HG02981 (cell line): ENCODE data around the gene VRTN.

ENCODE experiments used
- ATAC-seq: cut with Tn5 transposase; IDR thresholded peaks from one replicate; pipeline ENCODE4 v1.9.1; 2021; ENCODE audit warnings: mild to moderate bottlenecking, moderate library complexity; ENCODE audit not compliant: unreplicated experiment

VRTN gene

DNA sequence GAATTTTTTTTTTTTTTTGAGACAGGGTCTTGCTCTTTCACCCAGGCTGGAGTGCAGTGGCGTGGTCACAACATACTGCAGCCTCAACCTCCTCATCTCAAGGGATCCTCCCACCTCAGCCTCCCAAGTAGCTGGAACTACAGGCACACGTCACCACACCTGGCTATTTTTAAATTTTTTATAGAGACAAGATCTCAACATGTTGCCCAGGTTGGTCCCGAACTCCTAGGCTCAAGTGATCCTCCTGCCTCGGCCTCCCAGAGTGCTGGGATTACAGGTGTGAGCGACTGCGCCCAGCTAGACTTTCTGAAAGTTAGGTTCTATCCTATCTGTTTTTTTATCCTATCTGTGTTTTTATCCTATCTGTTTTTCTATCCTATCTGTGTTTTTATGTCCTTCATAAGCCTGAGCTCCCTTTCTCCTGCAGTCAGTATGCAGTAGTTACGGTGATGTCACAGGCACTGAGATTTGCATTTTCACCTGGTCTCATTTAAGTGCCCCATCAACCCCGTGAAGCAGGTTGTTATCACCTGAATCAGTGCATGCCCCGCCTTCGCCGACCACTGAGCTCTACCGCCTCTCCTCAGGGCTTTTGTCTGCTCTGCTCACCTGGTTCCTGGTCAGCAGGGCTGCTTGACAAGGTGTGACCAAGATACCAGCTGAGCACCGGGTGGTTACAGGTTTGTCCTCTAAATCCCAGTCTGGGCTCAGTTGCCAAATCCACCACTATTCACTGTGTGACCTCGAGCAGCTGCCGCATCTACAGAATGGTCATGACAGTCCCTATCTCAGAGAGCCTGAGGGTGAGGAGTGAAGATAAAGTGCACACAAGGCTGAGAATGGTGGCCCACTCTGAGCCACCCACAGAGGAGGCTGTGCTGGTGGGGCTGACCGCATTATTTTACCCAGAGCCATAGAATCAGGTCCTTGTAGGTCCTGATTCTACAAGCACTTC is 44.6 kb downstream of the VRTN start:
- no peak for ATAC-seq

DNA sequence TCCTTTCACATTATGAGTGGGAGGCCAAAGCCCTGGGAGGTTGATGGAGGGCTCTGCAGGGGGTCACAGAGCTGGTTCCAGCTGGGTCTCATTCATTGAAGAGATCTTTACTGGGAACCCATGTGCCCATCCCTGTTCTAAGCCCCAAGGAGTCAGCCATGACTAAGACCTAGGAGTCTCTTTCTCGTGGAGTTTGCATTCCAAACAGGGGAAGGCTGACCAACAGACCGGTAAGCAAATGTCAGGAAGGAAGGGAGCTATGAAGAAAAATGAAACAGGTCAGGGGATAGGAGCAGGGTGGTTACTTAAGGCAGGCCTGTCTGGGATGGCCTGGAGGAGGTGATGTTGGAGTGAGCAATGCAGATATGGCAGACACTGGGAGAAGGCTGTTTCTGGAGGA is 46.3 kb downstream of the VRTN start:
- ATAC-seq, result no peak

DNA sequence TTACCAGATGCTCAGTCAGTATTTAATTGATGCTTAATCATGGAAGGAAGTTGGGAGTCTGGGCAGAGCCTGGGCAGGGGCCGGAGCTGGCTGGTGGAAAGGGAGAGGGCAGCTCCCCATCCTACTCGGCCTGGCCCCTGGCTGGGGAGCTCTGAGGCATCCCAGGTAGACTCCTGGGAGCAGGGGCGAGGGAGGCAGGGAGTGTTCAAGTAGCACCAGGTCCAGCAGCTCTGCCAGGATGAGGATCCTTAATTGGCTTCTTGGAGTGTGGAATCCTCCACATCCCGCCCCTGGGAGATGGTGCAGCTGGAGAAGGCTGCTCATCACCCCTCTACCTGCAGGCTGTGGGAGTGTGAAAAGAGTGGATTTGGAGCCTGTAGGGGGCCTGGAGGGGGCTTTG is 46.8 kb downstream of the VRTN start:
- ATAC-seq, result no peak

DNA sequence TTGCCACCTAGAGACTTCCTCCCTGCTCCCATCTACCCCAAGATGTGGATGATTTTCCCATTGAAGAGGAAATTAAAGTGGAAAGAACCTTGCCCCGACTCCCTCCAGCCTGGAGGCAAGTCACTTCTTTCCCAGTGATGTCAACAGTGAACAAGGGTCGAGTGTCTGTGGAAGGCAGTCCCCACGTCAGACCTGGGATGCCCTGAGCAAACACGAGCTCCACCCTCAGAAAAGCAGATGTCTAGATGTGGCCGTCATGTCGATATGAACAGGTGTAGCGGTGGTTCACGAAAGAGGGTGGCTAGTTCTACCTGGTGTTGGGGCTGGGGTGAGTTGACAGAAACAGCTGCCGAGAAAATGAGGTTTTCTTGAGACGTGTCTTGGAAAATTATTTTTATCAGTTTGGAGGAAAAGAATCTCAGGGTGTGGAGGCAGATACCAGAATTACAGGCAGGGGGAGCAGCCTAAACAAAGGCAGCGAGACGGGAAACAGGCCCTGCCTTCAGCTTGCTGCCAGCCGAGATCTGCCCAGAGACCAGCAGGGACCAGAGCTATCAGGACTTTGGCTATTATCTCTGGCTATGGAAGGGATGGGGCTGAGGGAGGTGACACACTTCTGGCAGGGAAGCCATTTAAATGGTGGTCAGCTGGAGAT is 51.9 kb downstream of the VRTN start:
- ATAC-seq, result no peak

DNA sequence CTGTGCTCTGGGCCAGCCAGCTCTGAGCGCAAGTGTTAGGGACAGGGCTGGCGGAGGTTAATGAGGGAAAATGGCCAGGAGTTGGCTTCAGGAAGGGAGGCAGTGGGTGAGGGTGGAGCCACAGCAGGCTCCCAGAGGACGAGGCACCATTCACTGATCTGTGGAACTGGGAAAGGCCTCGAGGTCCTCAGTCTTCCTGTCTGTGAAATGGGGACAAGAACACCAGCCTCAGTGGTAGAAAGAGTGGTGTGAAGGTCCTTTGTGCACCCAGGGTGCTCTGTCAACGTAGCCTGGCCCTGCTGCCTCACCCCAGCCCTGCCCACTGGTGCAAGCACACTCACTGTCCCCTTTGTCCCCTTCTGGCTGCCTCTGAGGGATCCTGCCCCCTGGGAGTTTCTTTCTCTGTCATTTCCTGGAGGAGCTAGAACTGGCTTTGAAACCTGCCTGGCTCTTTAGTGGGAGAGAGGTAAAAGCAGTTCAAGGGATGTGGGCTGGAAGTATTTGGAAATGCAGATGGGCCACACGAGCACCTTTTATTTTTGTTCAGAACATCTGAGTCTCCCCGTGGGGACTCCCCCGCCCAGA is 52.7 kb downstream of the VRTN start:
- no peak for ATAC-seq

GRCh38 chr14:74401504-74402241 is 53.4 kb downstream of the VRTN start:
- ATAC-seq, result peak; percentile 80

GRCh38 chr14:74402401-74403251 is 54.4 kb downstream of the VRTN start:
- no peak for ATAC-seq

GRCh38 chr14:74403619-74404417 is 55.5 kb downstream of the VRTN start:
- no peak for ATAC-seq

- ATAC-seq, result no peak
Observed at GRCh38 chr14:74404435-74404834, 56.2 kb downstream of the VRTN start.

- no peak for ATAC-seq
Observed at GRCh38 chr14:74405663-74406062, 57.4 kb downstream of the VRTN start.

- ATAC-seq, result no peak
Observed at GRCh38 chr14:74407021-74407800, 58.9 kb downstream of the VRTN start.

DNA sequence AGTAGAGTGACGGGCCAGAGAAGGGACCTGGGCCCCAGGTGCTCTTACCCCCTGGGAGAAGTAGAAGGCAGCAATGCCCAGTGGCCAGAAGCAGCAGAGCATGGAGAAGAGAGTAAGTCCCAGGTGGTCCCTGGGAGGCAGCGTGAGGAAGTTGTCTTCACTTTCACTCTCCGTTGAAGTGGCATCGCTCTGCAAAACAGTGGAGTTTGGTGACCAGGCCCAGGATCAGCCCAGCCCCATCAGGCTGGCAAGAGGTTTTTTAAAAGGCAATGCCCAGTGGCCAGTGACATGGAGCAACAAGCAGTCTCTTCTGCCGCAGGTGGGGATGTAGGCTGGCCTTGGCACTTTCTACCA is 59.5 kb downstream of the VRTN start:
- no peak for ATAC-seq

DNA sequence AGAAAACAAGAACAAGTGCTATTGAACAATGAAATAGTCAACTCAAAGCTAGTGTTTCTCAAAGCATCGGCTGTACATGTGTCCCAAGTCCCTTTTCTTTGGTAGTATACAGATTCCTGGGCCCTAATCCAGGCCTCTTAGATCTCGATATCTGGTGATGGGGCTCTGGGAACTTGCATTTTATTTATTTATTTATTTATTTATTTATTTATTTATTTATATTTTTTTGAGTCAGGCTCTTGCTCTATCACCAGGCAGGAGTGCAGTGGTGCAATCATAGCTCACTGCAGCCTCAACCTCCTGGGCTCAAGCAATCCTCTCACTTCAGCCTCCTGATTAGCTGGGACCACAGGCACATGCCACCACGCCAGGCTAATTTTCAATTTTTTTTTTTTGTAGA is 60.6 kb downstream of the VRTN start:
- no peak for ATAC-seq

DNA sequence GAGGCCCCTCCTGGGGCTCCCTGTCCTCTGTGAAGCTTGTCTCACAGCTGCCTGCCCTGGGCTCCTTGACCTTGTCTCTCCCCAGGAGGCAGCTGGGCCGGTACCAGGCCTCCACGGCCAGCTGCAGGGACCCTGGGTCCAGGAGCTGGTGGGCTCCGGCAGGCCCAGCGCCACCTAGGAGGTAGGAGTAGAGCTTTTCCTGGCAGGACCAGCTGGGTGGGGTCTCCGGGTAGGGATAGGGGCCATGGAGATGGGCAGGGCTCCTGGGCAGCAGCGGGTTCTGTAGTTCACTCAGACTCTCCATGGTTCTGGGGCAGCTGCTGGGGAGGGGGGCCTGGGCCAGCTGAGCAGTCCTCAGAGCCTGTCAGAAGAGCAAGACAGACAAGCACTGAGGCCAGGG is 61.2 kb downstream of the VRTN start:
- no peak for ATAC-seq
